Activated B cell treated with CpG ODN at 0.5 μM for 24 hours (primary cell): ENCODE data around the gene TLR9. TPM values are rescaled to one million over a fixed set of nuclear protein-coding genes. Genes with fewer than 3 reads are reported as not detected.

ENCODE experiments used
- ATAC-seq: fragments of 200-7000 bp; cut with Tn5 transposase; one replicate; pipeline ENCODE4 v1.10.0; 2021; ENCODE audit warnings: low read depth, mild to moderate bottlenecking, moderate library complexity
- CTCF ChIA-PET: fragments of 350-600 bp; sonication (Branson Sonifier 250); formaldehyde crosslinking; loops from one replicate; lab custom pipeline; 2021; ENCODE audit warnings: antibody characterized with exemption; lab: Charles Lee
- POLR2A ChIA-PET: fragments of 350-600 bp; sonication (Branson Sonifier 250); formaldehyde crosslinking; loops from one replicate; lab custom pipeline; 2021; ENCODE audit warnings: antibody characterized with exemption; lab: Charles Lee
- DNase-seq: peaks from one replicate; pipeline ENCODE4 v3.0.0; 2022
- H3K27ac Mint-ChIP-seq: one replicate; pipeline ENCODE4 v1.8.0; 2020; ENCODE audit warnings: mixed read lengths
- H3K27me3 Mint-ChIP-seq: one replicate; pipeline ENCODE4 v1.8.0; 2021; ENCODE audit warnings: mixed read lengths
- H3K36me3 Mint-ChIP-seq: one replicate; pipeline ENCODE4 v1.8.0; 2021; ENCODE audit warnings: low read depth, mixed read lengths
- H3K4me1 Mint-ChIP-seq: one replicate; pipeline ENCODE4 v1.8.0; 2021; ENCODE audit warnings: mixed read lengths
- H3K4me3 Mint-ChIP-seq: one replicate; pipeline ENCODE4 v1.8.0; 2020; ENCODE audit warnings: mild to moderate bottlenecking, mixed read lengths
- H3K9me3 Mint-ChIP-seq: one replicate; pipeline ENCODE4 v1.8.0; 2020; ENCODE audit warnings: mixed read lengths
- CTCF ChIP-seq: fragments of 200-600 bp; IDR thresholded peaks from one replicate; pipeline ENCODE4 v1.8.0; 2022; ENCODE audit warnings: antibody characterized with exemption, mild to moderate bottlenecking
- intact Hi-C: fragments of 100-400 bp; cut with micrococcal nuclease; formaldehyde crosslinking; loops from one replicate; pipeline ENCODE4 v1.15.1; 2024
- total RNA-seq: library from RNA; stranded (reverse); gene quantifications from 2 replicates; pipeline ENCODE4 v1.2.3, GENCODE V29; 2022

Gene TLR9
- total RNA-seq, 1 donor from 2014 or later = 10.4 TPM

- Mint-ChIP-seq H3K4me1 (peaks cover 52% of the 10 kb centered on the region), H3K27ac (peak overlapping the region; percentile 62), H3K9me3 (no peaks in the 10 kb centered on the region), H3K27me3 (no peaks in the 10 kb centered on the region), H3K36me3 (peaks cover 58% of the 10 kb centered on the region), H3K4me3 (no peak overlapping the region)
- ATAC-seq (no peak), DNase-seq (no peak)
- intact Hi-C loops = no loop called here
- CTCF ChIA-PET = interaction anchor here (1.2 to 1.6 kb wide), 2 partner anchors 9 to 15 kb away, joined by 4 read pairs; partner anchors contain the start of gene TLR9
- no peak for TF ChIP-seq CTCF
- POLR2A ChIA-PET = interaction anchor here (0.6 to 1.4 kb wide), 4 partner anchors 9 to 62 kb away, joined by 3 to 6 read pairs (median 4); partner anchors contain the start of genes TWF2 and WDR82
Measured at GRCh38 chr3:52216585-52217408, 8.6 kb downstream of the TLR9 start.

GRCh38 chr3:52215351-52215750 is 10.1 kb downstream of the TLR9 start:
- ATAC-seq (no peak), DNase-seq (no peak)
- intact Hi-C loops = no loop called here
- Mint-ChIP-seq H3K27me3 (no peaks in the 10 kb centered on the region), H3K9me3 (no peaks in the 10 kb centered on the region), H3K36me3 (peaks cover 60% of the 10 kb centered on the region), H3K4me1 (peaks cover 40% of the 10 kb centered on the region), H3K4me3 (no peak overlapping the region), H3K27ac (no peak overlapping the region)
- POLR2A ChIA-PET = no interaction called here
- CTCF ChIA-PET = no interaction called here
- no peak for TF ChIP-seq CTCF

- CTCF ChIA-PET = no interaction called here
- DNase-seq (no peak), ATAC-seq (no peak)
- Mint-ChIP-seq H3K4me3 (no peak overlapping the region), H3K27ac (no peak overlapping the region), H3K4me1 (peaks cover 27% of the 10 kb centered on the region), H3K36me3 (peaks cover 74% of the 10 kb centered on the region), H3K27me3 (no peaks in the 10 kb centered on the region), H3K9me3 (no peaks in the 10 kb centered on the region)
- no peak for TF ChIP-seq CTCF
- intact Hi-C loops = no loop called here
- POLR2A ChIA-PET = no interaction called here
Measured at GRCh38 chr3:52213901-52214300, 11.5 kb downstream of the TLR9 start.

GRCh38 chr3:52213005-52213404 is 12.4 kb downstream of the TLR9 start:
- H3K27me3 Mint-ChIP-seq = no peaks in the 10 kb centered on the region
- ChIA-PET POLR2A (interaction anchor here (0.7 kb wide), 1 partner anchor 10 kb away, joined by 3 read pairs; no protein-coding TSS in a partner anchor), CTCF (no interaction called here)
- intact Hi-C loops = no loop called here
- peaks cover 83% of the 10 kb centered on the region for H3K36me3 Mint-ChIP-seq
- no peak overlapping the region for H3K4me3 Mint-ChIP-seq
- DNase-seq (no peak), ATAC-seq (no peak)
- no peaks in the 10 kb centered on the region for H3K9me3 Mint-ChIP-seq
- H3K27ac Mint-ChIP-seq = no peak overlapping the region
- TF ChIP-seq CTCF = no peak
- peaks cover 18% of the 10 kb centered on the region for H3K4me1 Mint-ChIP-seq

- ChIA-PET POLR2A (interaction anchor here (0.6 kb wide), 1 partner anchor 1076 kb away, joined by 3 read pairs; no protein-coding TSS in a partner anchor), CTCF (interaction anchor here (1.2 kb wide), 1 partner anchor 10 kb away, joined by 6 read pairs; no protein-coding TSS in a partner anchor)
- H3K4me3 Mint-ChIP-seq = no peak overlapping the region
- DNase-seq = no peak
- no peak for ATAC-seq
- intact Hi-C loops = no loop called here
- H3K27me3 Mint-ChIP-seq = no peaks in the 10 kb centered on the region
- TF ChIP-seq CTCF = no peak
- H3K27ac Mint-ChIP-seq = no peak overlapping the region
- peaks cover 90% of the 10 kb centered on the region for H3K36me3 Mint-ChIP-seq
- H3K4me1 Mint-ChIP-seq = peaks cover 2% of the 10 kb centered on the region
- no peaks in the 10 kb centered on the region for H3K9me3 Mint-ChIP-seq
Measured at GRCh38 chr3:52211268-52211891, 14.1 kb downstream of the TLR9 start.
